ENCODE results near the gene MOB3B.
A peak's percentile ranks its signal among the peaks of the same experiment; 100 is the strongest.

MOB3B gene

DNA sequence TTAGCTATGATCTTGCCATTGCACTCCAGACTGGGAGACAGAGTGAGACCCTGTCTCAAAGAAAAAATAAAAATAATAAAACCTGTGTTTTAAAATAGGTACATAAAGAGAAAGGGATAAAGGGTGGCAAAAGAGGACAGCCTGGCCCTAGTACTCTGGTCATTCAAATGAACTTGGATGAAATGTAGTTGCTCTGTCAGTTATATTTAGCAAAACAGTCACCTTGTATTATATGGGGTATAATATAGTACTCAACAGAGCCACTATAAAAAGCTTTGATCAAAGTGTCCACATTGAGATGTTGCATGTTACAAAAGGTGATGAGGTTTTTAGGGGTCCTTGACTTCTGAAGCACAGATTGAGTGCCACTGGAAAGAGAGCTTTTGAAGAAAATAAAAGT, 171.6 kb downstream of the MOB3B start:
- no peak for DNase-seq (ENCODE audit: low read depth)
- H3K4me3 ChIP-seq (ENCODE audit: low read length) = no peak overlapping the region
- TF ChIP-seq, protein P1, sequence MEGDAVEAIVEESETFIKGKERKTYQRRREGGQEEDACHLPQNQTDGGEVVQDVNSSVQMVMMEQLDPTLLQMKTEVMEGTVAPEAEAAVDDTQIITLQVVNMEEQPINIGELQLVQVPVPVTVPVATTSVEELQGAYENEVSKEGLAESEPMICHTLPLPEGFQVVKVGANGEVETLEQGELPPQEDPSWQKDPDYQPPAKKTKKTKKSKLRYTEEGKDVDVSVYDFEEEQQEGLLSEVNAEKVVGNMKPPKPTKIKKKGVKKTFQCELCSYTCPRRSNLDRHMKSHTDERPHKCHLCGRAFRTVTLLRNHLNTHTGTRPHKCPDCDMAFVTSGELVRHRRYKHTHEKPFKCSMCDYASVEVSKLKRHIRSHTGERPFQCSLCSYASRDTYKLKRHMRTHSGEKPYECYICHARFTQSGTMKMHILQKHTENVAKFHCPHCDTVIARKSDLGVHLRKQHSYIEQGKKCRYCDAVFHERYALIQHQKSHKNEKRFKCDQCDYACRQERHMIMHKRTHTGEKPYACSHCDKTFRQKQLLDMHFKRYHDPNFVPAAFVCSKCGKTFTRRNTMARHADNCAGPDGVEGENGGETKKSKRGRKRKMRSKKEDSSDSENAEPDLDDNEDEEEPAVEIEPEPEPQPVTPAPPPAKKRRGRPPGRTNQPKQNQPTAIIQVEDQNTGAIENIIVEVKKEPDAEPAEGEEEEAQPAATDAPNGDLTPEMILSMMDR (conservative IDR thresholded peaks at IDR 0.05; ENCODE audit: low read length) = no peak

DNA sequence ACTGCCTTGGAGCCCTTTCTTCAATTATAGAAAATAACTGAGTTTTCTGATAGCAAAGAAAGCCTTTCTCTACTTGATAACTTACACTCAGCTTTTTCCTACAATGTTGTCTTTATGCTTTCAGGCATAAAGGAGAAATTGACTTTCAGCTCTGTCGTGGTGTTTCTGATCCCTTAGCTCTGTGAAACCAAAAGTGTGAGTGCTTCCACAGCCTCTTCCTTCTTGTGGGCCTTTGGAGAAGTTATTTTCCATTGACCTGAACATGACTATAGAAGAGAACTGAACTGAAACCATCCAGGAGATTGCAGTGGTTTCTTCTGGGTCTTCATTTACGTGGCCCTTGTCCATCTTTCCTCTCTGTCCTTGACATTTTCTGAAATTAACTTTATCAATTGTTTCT, 173.2 kb downstream of the MOB3B start:
- no peak for DNase-seq (ENCODE audit: low read depth)
- H3K4me3 ChIP-seq (ENCODE audit: low read length) = no peak overlapping the region
- TF ChIP-seq, protein P1 (conservative IDR thresholded peaks at IDR 0.05; ENCODE audit: low read length) = no peak

DNA sequence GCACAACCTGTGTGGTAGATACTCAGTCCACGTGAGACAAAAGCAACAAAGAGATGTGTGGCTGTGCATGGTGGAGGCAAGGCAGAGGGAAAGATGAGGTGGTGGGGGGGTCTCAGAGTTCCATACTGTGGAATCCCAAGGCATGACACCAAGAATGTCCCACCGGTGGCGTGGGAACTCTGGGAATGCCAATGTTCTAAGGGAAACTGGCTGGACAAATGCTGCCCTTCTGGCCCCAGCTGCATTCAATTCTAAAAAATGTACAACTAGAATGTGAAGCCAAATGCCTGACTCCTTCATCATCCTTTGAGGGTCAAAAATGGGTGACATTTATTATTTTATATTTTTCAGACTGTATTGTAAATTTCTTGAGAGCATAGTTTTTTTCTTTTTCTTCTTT, 174.4 kb downstream of the MOB3B start:
- peak; percentile 51 for DNase-seq (ENCODE audit: low read depth)
- H3K4me3 ChIP-seq (ENCODE audit: low read length) = no peak overlapping the region
- TF ChIP-seq, protein P1 (conservative IDR thresholded peaks at IDR 0.05; ENCODE audit: low read length) = no peak

DNA sequence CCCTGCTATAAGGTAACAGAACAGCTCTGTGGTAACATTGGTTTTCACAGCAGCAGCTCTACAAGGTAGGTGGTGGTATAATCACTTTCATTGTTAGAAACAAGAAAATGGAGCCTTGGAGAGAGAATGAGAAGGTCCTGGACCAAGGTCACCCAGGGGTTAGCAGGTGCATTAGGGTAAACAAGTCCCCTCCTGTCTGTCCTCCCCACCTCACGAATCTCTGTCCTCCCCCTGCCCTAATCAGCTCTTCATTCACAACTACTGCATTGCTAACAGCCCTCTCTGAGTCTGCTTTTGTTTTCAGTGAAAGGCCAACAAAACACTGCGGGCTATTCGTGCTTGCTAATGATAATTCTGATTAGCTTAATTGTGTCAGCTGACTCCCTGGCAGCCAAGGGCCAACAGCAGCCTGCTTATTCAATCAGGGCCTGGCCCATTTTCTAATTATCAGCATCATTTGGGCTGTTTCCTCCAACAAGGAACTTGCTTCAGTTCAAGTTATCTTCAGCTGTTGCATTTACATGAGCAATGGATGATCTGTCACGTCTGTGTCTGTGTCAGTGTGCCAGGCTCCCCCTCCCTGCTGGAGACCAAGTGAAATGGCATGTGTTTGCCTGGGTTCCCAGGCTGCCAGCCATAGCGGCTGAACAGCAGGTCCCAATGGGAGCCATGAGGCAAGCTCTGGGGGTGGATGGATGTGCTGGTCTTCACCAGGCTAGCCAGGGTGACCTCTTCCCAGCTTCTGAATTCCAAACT, 176.0 kb downstream of the MOB3B start:
- peak; percentile 55 for DNase-seq (ENCODE audit: low read depth)
- no peak overlapping the region for H3K4me3 ChIP-seq (ENCODE audit: low read length)
- TF ChIP-seq, protein P1 (conservative IDR thresholded peaks at IDR 0.05; ENCODE audit: low read length) = no peak

DNA sequence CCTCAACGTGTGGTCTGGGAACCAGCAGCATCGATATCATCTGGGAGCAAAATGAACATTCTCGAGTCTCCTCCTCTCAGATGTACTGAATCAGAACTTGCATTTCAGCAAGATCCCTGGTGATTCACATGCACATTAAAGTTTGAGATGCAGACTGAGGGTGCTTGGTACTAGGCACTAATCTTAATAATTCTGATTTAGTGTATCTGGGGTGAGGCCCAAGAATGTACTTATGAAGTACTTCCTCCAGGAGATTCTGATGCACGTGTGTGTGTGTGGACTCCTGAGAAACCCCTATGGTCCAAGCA, 176.5 kb downstream of the MOB3B start:
- H3K4me3 ChIP-seq (ENCODE audit: low read length) = no peak overlapping the region
- TF ChIP-seq, protein P1 (conservative IDR thresholded peaks at IDR 0.05; ENCODE audit: low read length) = no peak
- DNase-seq (ENCODE audit: low read depth) = no peak

DNA sequence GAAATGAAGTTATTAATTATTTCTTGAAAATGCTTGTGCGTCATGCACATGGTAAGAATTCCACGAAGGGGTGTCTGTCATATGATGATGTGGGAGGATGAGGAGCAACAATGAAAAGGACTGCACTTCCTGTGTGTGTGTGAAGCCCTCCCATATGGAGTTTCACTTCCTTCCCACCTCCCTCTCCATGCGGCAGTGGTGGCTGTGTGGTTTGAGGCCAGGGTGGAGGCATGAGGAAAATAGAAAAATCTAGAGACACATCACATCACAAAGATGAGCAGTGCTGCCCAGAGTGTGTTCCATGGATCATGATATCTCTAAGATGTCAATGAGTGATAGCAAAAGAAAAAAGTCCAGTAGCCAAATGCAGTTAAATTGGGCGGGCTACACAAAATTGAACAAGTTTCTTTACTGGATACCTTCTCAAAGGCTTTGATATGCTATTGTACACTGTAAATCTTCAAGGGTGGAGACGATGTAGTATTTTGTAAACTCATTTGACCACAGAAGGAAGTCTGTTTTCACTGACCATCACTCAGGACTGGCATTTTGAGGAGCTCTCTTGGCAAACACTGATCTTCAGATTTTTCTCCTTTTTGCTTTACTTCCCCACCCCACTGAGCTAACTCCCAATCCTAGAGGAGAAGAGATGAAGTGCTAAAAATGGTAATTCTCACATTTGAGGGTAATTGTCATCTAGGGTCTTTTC, 177.0 kb downstream of the MOB3B start:
- no peak overlapping the region for H3K4me3 ChIP-seq (ENCODE audit: low read length)
- TF ChIP-seq, protein P1 (conservative IDR thresholded peaks at IDR 0.05; ENCODE audit: low read length) = no peak
- no peak for DNase-seq (ENCODE audit: low read depth)

DNA sequence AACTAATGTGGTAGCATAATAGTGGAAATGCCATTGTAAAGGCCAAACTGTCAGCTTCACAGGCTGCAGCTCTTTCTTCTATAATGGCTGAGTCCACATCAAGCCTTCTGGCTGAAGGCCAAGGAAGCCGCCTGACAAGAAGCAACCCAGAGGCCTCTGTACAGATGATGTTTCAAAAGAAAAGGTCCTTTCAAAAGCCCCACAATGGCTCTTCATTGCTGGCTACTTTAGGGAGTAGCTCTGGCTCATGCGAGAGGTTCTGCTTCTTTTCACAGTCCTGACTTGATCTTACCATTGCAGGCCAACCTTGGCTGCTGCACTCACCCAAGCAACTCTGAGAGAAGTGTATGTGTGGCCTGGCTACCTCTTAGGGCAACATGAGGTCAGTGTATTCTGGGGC, 178.2 kb downstream of the MOB3B start:
- H3K4me3 ChIP-seq (ENCODE audit: low read length) = no peak overlapping the region
- no peak for DNase-seq (ENCODE audit: low read depth)
- TF ChIP-seq, protein P1 (conservative IDR thresholded peaks at IDR 0.05; ENCODE audit: low read length) = no peak

All from AG10803 (cell line).